ENCODE results near the gene C20orf173.

C20orf173 gene

GRCh38 chr20:35503281-35503680, 26.2 kb downstream of the C20orf173 start:
- CTCF ChIA-PET, result no interaction called here

GRCh38 chr20:35502352-35502751, 27.1 kb downstream of the C20orf173 start:
- POLR2A ChIA-PET, result interaction anchor here (0.6 to 1.2 kb wide), 2 partner anchors 20 to 38 kb away, joined by 3 read pairs; no protein-coding TSS in a partner anchor
- TF ChIP-seq NFRKB (IDR thresholded peaks at IDR 0.05) (no peak), CTBP1 (IDR thresholded peaks at IDR 0.05; ENCODE audit: borderline replicate concordance) (no peak), SP1 (IDR thresholded peaks at IDR 0.05) (no peak), FOXK2 (IDR thresholded peaks at IDR 0.05) (no peak), ZNF384 (IDR thresholded peaks at IDR 0.05) (no peak), ARNT (IDR thresholded peaks at IDR 0.05) (no peak), SUZ12 (IDR thresholded peaks at IDR 0.05) (no peak), L3MBTL2 (conservative IDR thresholded peaks at IDR 0.05) (no peak), ELF4 (IDR thresholded peaks at IDR 0.05) (no peak), LEF1 (IDR thresholded peaks at IDR 0.05; ENCODE audit: borderline replicate concordance) (no peak), TARDBP (IDR thresholded peaks at IDR 0.05) (no peak), BHLHE40 (IDR thresholded peaks at IDR 0.05; ENCODE audit: borderline replicate concordance) (no peak)
- CTCF ChIA-PET, result interaction anchor here (0.6 kb wide), 1 partner anchor 280 kb away, joined by 5 read pairs; no protein-coding TSS in a partner anchor
- DNase-seq (ENCODE audit: extremely low spot score), result no peak

More at GRCh38 chr20:35503281-35503680, 26.2 kb downstream of the C20orf173 start:
- POLR2A ChIA-PET, result interaction anchor here (1.2 kb wide), 1 partner anchor 37 kb away, joined by 3 read pairs; no protein-coding TSS in a partner anchor
- TF ChIP-seq ZNF384 (IDR thresholded peaks at IDR 0.05), result no peak
- no peak for TF ChIP-seq SP1 (IDR thresholded peaks at IDR 0.05)
- TF ChIP-seq HDGF (IDR thresholded peaks at IDR 0.05; ENCODE audit: borderline replicate concordance), result no peak
- TF ChIP-seq NFRKB (IDR thresholded peaks at IDR 0.05), result no peak
- TF ChIP-seq L3MBTL2 (conservative IDR thresholded peaks at IDR 0.05), result no peak
- TF ChIP-seq TARDBP (IDR thresholded peaks at IDR 0.05), result no peak
- TF ChIP-seq FOXA1 (IDR thresholded peaks at IDR 0.05), result no peak
- TF ChIP-seq FOXK2 (IDR thresholded peaks at IDR 0.05), result no peak
- DNase-seq (ENCODE audit: extremely low spot score), result no peak

- TF ChIP-seq FOXK2 (IDR thresholded peaks at IDR 0.05), result no peak
- no peak for TF ChIP-seq ZNF384 (IDR thresholded peaks at IDR 0.05)
- no peak for TF ChIP-seq ELF4 (IDR thresholded peaks at IDR 0.05)
- no peak for TF ChIP-seq HDGF (IDR thresholded peaks at IDR 0.05; ENCODE audit: borderline replicate concordance)
- no peak for TF ChIP-seq L3MBTL2 (conservative IDR thresholded peaks at IDR 0.05)
- TF ChIP-seq FOXA1 (IDR thresholded peaks at IDR 0.05), result no peak
- TF ChIP-seq BHLHE40 (IDR thresholded peaks at IDR 0.05; ENCODE audit: borderline replicate concordance), result no peak
- no peak for TF ChIP-seq CTBP1 (IDR thresholded peaks at IDR 0.05; ENCODE audit: borderline replicate concordance)
- TF ChIP-seq FOXM1 (IDR thresholded peaks at IDR 0.05; ENCODE audit: borderline replicate concordance), result no peak
- no peak for TF ChIP-seq ARNT (IDR thresholded peaks at IDR 0.05)
- no peak for TF ChIP-seq NFRKB (IDR thresholded peaks at IDR 0.05)
- no peak for TF ChIP-seq SP1 (IDR thresholded peaks at IDR 0.05)
- no peak for TF ChIP-seq LEF1 (IDR thresholded peaks at IDR 0.05; ENCODE audit: borderline replicate concordance)
- TF ChIP-seq, protein P1, sequence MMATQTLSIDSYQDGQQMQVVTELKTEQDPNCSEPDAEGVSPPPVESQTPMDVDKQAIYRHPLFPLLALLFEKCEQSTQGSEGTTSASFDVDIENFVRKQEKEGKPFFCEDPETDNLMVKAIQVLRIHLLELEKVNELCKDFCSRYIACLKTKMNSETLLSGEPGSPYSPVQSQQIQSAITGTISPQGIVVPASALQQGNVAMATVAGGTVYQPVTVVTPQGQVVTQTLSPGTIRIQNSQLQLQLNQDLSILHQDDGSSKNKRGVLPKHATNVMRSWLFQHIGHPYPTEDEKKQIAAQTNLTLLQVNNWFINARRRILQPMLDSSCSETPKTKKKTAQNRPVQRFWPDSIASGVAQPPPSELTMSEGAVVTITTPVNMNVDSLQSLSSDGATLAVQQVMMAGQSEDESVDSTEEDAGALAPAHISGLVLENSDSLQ (IDR thresholded peaks at IDR 0.05), result no peak
- TF ChIP-seq SUZ12 (IDR thresholded peaks at IDR 0.05), result no peak
- TF ChIP-seq TARDBP (IDR thresholded peaks at IDR 0.05), result no peak
- ChIA-PET CTCF (no interaction called here), POLR2A (no interaction called here)
- DNase-seq (ENCODE audit: extremely low spot score), result no peak
Observed at GRCh38 chr20:35499271-35499670, 30.2 kb downstream of the C20orf173 start.

- POLR2A ChIA-PET, result interaction anchor here (0.6 to 1.2 kb wide), 2 partner anchors 12 to 106 kb away, joined by 3 read pairs; no protein-coding TSS in a partner anchor
- CTCF ChIA-PET, result interaction anchor here (0.6 kb wide), 1 partner anchor 107 kb away, joined by 3 read pairs; no protein-coding TSS in a partner anchor
- DNase-seq (ENCODE audit: extremely low spot score), result no peak
- TF ChIP-seq SP1 (IDR thresholded peaks at IDR 0.05) (no peak), SUZ12 (IDR thresholded peaks at IDR 0.05) (no peak), ARNT (IDR thresholded peaks at IDR 0.05) (no peak), CTBP1 (IDR thresholded peaks at IDR 0.05; ENCODE audit: borderline replicate concordance) (no peak), TARDBP (IDR thresholded peaks at IDR 0.05) (no peak)
- TF ChIP-seq, protein P1 (IDR thresholded peaks at IDR 0.05), result no peak
Observed at GRCh38 chr20:35497780-35498189, 31.7 kb downstream of the C20orf173 start.

- CTCF ChIA-PET, result interaction anchor here (1.2 kb wide), 1 partner anchor 34 kb away, joined by 3 read pairs; no protein-coding TSS in a partner anchor
- no peak for DNase-seq (ENCODE audit: extremely low spot score)
- TF ChIP-seq TARDBP (IDR thresholded peaks at IDR 0.05) (no peak), ARNT (IDR thresholded peaks at IDR 0.05) (no peak)
- POLR2A ChIA-PET, result interaction anchor here (0.6 kb wide), 1 partner anchor 107 kb away, joined by 3 read pairs; no protein-coding TSS in a partner anchor
Observed at GRCh38 chr20:35497320-35497719, 32.1 kb downstream of the C20orf173 start.

DNA sequence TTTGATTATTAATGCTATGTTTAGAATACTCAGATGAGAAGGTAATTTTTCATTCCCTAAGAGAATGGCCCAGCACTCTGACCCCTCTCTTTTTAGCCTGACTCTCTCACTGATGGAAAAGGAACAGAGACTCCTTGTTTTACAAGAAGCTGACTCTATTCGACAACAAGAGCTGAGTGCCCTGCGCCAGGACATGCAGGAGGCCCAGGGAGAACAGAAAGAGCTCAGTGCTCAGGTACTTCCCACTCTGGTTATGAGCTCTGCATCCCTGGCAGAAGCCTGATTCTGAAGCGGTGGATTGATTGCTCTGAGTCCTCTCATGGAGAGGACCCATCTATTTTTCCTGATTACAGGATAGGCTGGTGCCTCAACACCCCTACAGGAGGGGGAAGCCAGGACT, 33.0 kb downstream of the C20orf173 start:
- POLR2A ChIA-PET, result no interaction called here
- CTCF ChIA-PET, result interaction anchor here (1.2 kb wide), 1 partner anchor 33 kb away, joined by 3 read pairs; no protein-coding TSS in a partner anchor
- TF ChIP-seq FOXK2 (IDR thresholded peaks at IDR 0.05) (no peak), ZNF384 (IDR thresholded peaks at IDR 0.05) (no peak), SP1 (IDR thresholded peaks at IDR 0.05) (no peak), NFRKB (IDR thresholded peaks at IDR 0.05) (no peak), LEF1 (IDR thresholded peaks at IDR 0.05; ENCODE audit: borderline replicate concordance) (no peak), TARDBP (IDR thresholded peaks at IDR 0.05) (no peak), FOXA1 (IDR thresholded peaks at IDR 0.05) (no peak), BHLHE40 (IDR thresholded peaks at IDR 0.05; ENCODE audit: borderline replicate concordance) (no peak), ELF4 (IDR thresholded peaks at IDR 0.05) (no peak), L3MBTL2 (conservative IDR thresholded peaks at IDR 0.05) (no peak), HDGF (IDR thresholded peaks at IDR 0.05; ENCODE audit: borderline replicate concordance) (no peak), ARNT (IDR thresholded peaks at IDR 0.05) (no peak)
- TF ChIP-seq, protein P1 (IDR thresholded peaks at IDR 0.05), result no peak
- DNase-seq (ENCODE audit: extremely low spot score), result no peak
